Measurements from ENCODE around the gene PKP1. TPM values are rescaled to one million over a fixed set of nuclear protein-coding genes. Genes with fewer than 3 reads are reported as not detected.

PKP1 gene
- total and polyA plus RNA-seq, 2 of the 4 experiments (the other 2 are of a cell fraction): 0.18 to 0.36 TPM

- intact Hi-C loops (cut with micrococcal nuclease): no loop called here
- Histone ChIP-seq H4K8ac (ENCODE audit: low read depth in 2 of 2, low read length in 2 of 2) (no peak overlapping the region), H3K4me1 (ENCODE audit: control insufficient read depth, insufficient read depth, low read length) (no peaks in the 10 kb centered on the region), H2AK5ac (ENCODE audit: low read depth, low read length) (no peak overlapping the region), H4K91ac (ENCODE audit: insufficient read depth, low read depth, low read length) (no peak overlapping the region), H3K23ac (ENCODE audit: low read depth, low read length) (no peak overlapping the region), H3K18ac (ENCODE audit: low read depth, low read length) (no peak overlapping the region), H2AFZ (replicated peaks; ENCODE audit: low read length, poor library complexity) (no peak overlapping the region), H2BK20ac (ENCODE audit: low read depth, low read length) (no peak overlapping the region), H3K9me3 (ENCODE audit: control insufficient read depth, insufficient read depth, low read length) (no peaks in the 10 kb centered on the region), H3K27me3 (ENCODE audit: control insufficient read depth, insufficient read depth, low read length) (peaks cover 72% of the 10 kb centered on the region), H2BK120ac (ENCODE audit: low read depth, low read length) (no peak overlapping the region), H3K79me1 (ENCODE audit: low read depth in 1 of 2, low read length in 2 of 2) (no peaks in the 10 kb centered on the region), H3K27ac (ENCODE audit: insufficient read depth, low read length) (no peak overlapping the region), H3K14ac (replicated peaks; ENCODE audit: low read depth, low read length) (no peak overlapping the region), H3K4me2 (ENCODE audit: low read depth, low read length) (no peak overlapping the region), H3K56ac (ENCODE audit: extremely low read depth, insufficient read depth, low read length) (no peak overlapping the region), H3K9me1 (ENCODE audit: insufficient read depth, low read length) (no peaks in the 10 kb centered on the region), H3K36me3 (ENCODE audit: control insufficient read depth, insufficient read depth, low read length) (no peaks in the 10 kb centered on the region), H4K20me1 (ENCODE audit: insufficient read depth, low read length) (no peaks in the 10 kb centered on the region; the same call in 1 of the 2 replicates), H3K4me3 (ENCODE audit: insufficient read depth, low read depth, low read length) (no peak overlapping the region), H2BK5ac (ENCODE audit: low read depth, low read length, poor library complexity, severe bottlenecking) (no peak overlapping the region), H3K9ac (ENCODE audit: low read depth, low read length) (no peak overlapping the region), H4K5ac (ENCODE audit: low read depth, low read length) (no peak overlapping the region), H3K4ac (ENCODE audit: low read depth, low read length) (no peak overlapping the region), H2BK15ac (ENCODE audit: low read depth, low read length) (no peak overlapping the region), H2AK9ac (replicated peaks; ENCODE audit: low read depth, low read length, poor library complexity) (no peak overlapping the region)
- TF ChIP-seq FOS (IDR thresholded peaks at IDR 0.05; ENCODE audit: low read depth, low read length): no peak
- no peak for TF ChIP-seq MXI1 (IDR thresholded peaks at IDR 0.05; ENCODE audit: borderline replicate concordance, low read depth, low read length)
- TF ChIP-seq RAD21 (IDR thresholded peaks at IDR 0.05; ENCODE audit: low read length): no peak
- no peak for TF ChIP-seq SMC3 (IDR thresholded peaks at IDR 0.05; ENCODE audit: low read depth, low read length)
- no peak for TF ChIP-seq RCOR1 (IDR thresholded peaks at IDR 0.05; ENCODE audit: insufficient replicate concordance, low read length)
- TF ChIP-seq NFE2L2 (IDR thresholded peaks at IDR 0.05; ENCODE audit: low read depth, low read length): no peak
- TF ChIP-seq MAFK (IDR thresholded peaks at IDR 0.05; ENCODE audit: low read depth, low read length): no peak
- TF ChIP-seq BHLHE40 (IDR thresholded peaks at IDR 0.05; ENCODE audit: low read depth, low read length): no peak
- TF ChIP-seq MAZ (IDR thresholded peaks at IDR 0.05; ENCODE audit: borderline replicate concordance, low read depth, low read length): no peak
- TF ChIP-seq USF2 (IDR thresholded peaks at IDR 0.05; ENCODE audit: low read depth, low read length): no peak
- no peak for TF ChIP-seq CEBPB (IDR thresholded peaks at IDR 0.05; ENCODE audit: low read depth, low read length)
- no peak for TF ChIP-seq RFX5 (IDR thresholded peaks at IDR 0.05; ENCODE audit: low read depth, low read length)
- TF ChIP-seq CTCF (conservative IDR thresholded peaks at IDR 0.05; ENCODE audit: low read depth, low read length): no peak
- TF ChIP-seq POLR2A (IDR thresholded peaks at IDR 0.05; ENCODE audit: low read depth, low read length): no peak
- TF ChIP-seq CHD1 (IDR thresholded peaks at IDR 0.05; ENCODE audit: low read depth, low read length): no peak
- TF ChIP-seq ELK1 (IDR thresholded peaks at IDR 0.05; ENCODE audit: borderline replicate concordance, low read depth, low read length): no peak
- dilution Hi-C loops (cut with HindIII; ENCODE audit: low sequenced_read_pairs, unreplicated experiment): no loop called here
- WGBS, 2 experiments (ENCODE audit: extremely low coverage in 2 of 2, insufficient read length in 1 of 2): 47% methylated on average over 3 of the region's 11 CpGs; no CpG with 5 or more reads in 1 of the 2 experiments
- CTCF ChIA-PET: no interaction called here
- no peak for DNase-seq
- POLR2A ChIA-PET (ENCODE audit: unreplicated experiment): no interaction called here
- in situ Hi-C loops (cut with MboI; ENCODE audit: low sequenced_read_pairs): no loop called here
- no TSS peak for BruUV-seq (replicated peaks)
- no peak for ATAC-seq (ENCODE audit: low read depth)
These were observed 73.4 kb downstream of the PKP1 start for GRCh38 chr1:201356701-201357100.

Data from IMR-90 (cell line).